Measurements from ENCODE around the gene ASPDH. TPM values are rescaled to one million over a fixed set of nuclear protein-coding genes. Genes with fewer than 3 reads are reported as not detected.

The ASPDH gene
- not detected in 2 replicates for total RNA-seq (2014; rRNA removed; shearing (Covaris generic))

GRCh38 chr19:50513746-50514345 lies at the start of gene ASPDH:
TSS of gene ASPDH (minus strand) at chr19:50513913. CDS start at chr19:50513823, 90 bp downstream.
- DNase-seq (ENCODE audit: low spot score) = no peak

- DNase-seq (ENCODE audit: low spot score) = no peak
These were observed 49.3 kb upstream of the ASPDH start for GRCh38 chr19:50562996-50563395.

- no peak for DNase-seq (ENCODE audit: low spot score)
These were observed 48.6 kb upstream of the ASPDH start for GRCh38 chr19:50562329-50562728.

GRCh38 chr19:50559636-50560035 lies 45.9 kb upstream of the ASPDH start:
- DNase-seq (ENCODE audit: low spot score) = no peak

GRCh38 chr19:50558449-50558848 lies 44.7 kb upstream of the ASPDH start:
- DNase-seq (ENCODE audit: low spot score) = no peak

GRCh38 chr19:50558039-50558438 lies 44.3 kb upstream of the ASPDH start:
- DNase-seq (ENCODE audit: low spot score) = no peak

- DNase-seq (ENCODE audit: low spot score) = no peak
These were observed 43.4 kb upstream of the ASPDH start for GRCh38 chr19:50557009-50557613.

- DNase-seq (ENCODE audit: low spot score) = peak; percentile 61
These were observed 42.7 kb upstream of the ASPDH start for GRCh38 chr19:50556282-50557008.

GRCh38 chr19:50555450-50556281 lies 42.0 kb upstream of the ASPDH start:
- DNase-seq (ENCODE audit: low spot score) = no peak

GRCh38 chr19:50555033-50555432 lies 41.3 kb upstream of the ASPDH start:
- DNase-seq (ENCODE audit: low spot score) = no peak

GRCh38 chr19:50554212-50554611 lies 40.5 kb upstream of the ASPDH start:
- no peak for DNase-seq (ENCODE audit: low spot score)

GRCh38 chr19:50553134-50553703 lies 39.5 kb upstream of the ASPDH start:
- DNase-seq (ENCODE audit: low spot score) = no peak

- DNase-seq (ENCODE audit: low spot score) = no peak
These were observed 38.8 kb upstream of the ASPDH start for GRCh38 chr19:50552540-50552939.

GRCh38 chr19:50551715-50552187 lies 38.0 kb upstream of the ASPDH start:
- DNase-seq (ENCODE audit: low spot score) = no peak

- DNase-seq (ENCODE audit: low spot score) = no peak
These were observed 37.5 kb upstream of the ASPDH start for GRCh38 chr19:50551034-50551714.

- no peak for DNase-seq (ENCODE audit: low spot score)
These were observed 36.9 kb upstream of the ASPDH start for GRCh38 chr19:50550594-50550966.

GRCh38 chr19:50549927-50550593 lies 36.3 kb upstream of the ASPDH start:
- DNase-seq (ENCODE audit: low spot score) = no peak

GRCh38 chr19:50549059-50549926 lies 35.6 kb upstream of the ASPDH start:
- DNase-seq (ENCODE audit: low spot score) = no peak

- no peak for DNase-seq (ENCODE audit: low spot score)
These were observed 34.7 kb upstream of the ASPDH start for GRCh38 chr19:50548191-50549058.
